NCI-H2171 (cell line): ENCODE measurements around the gene ART5.
"Not testable (repeated sequence)": the region's sequence is repeated elsewhere in the genome, so short reads cannot be mapped to it uniquely, and the experiment has no call there.

ENCODE experiments used
- DNase-seq: peaks from one replicate; lab custom pipeline; 2025; lab: John Stamatoyannopoulos, UW

ART5 gene

DNA sequence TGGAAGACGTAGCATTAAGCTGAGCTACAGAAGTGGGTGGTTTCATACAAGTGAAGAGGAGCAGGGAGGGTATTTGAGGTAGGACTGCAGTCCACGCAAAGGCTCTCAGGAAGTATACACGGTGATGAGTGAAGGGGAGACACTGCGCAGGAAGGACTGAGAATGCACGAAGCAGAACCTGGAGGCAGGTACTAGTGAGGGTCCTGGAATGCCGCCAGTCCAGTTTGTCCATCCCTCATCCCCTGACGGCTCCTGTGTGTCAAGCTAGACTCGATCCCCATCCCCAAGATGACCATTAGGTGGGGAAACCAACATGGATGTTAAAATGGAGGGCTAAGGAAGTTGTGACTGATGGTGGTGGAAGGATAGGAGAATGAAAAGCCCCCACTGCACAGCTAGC, 23.8 kb downstream of the ART5 start:
- DNase-seq: no peak

DNA sequence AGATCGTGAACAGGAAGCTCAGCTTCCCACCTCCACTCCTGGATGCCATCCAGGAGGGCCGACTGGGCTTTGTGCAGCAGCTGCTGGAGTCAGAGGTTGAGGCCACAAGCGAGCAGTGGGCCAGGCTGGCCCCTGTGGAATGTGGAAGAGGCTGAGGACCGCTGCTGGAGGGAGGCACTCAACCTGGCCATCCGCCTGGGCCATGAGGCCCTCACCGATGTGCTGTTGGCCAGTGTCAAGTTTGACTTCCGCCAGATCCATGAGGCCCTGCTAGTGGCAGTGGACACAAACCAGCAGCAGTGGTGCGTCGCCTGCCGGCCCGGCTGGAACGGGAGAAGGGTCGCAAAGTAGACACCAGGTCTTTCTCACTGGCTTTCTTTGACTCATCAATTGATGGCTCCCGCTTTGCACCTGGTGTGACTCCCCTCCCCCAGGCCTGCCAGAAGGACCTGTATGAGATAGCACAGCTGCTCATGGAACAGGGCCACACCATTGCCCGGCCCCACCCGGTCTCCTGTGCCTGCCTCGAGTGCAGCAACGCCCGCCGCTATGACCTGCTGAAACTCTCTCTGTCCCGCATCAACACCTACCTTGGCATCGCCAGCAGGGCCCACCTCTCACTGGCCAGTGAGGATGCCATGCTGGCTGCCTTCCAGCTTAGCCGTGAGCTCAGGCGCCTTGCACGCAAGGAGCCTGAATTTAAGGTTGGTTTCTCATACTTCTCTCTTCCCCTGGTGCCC, 24.9 kb downstream of the ART5 start:
- DNase-seq: no peak

DNA sequence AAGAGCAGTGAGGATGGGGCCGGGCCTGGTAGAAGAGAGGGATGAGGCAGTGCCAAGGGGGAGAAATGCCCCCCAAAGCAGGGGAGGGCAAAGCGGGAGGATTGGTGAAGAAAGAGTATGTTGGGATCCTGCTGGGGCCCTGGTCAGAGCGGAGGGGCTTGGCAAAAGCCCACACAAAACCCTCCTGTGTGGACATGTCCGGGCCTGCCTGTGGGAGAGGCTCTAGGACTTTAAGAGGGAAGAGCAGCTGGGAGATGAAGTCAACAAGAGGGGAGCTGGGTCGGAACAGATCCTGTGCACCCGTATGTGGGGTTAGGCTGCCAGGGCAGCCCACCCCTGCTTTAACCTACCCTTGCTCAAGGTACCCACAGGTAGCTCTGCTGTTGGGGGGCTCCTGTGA, 25.8 kb downstream of the ART5 start:
- DNase-seq: no peak

DNA sequence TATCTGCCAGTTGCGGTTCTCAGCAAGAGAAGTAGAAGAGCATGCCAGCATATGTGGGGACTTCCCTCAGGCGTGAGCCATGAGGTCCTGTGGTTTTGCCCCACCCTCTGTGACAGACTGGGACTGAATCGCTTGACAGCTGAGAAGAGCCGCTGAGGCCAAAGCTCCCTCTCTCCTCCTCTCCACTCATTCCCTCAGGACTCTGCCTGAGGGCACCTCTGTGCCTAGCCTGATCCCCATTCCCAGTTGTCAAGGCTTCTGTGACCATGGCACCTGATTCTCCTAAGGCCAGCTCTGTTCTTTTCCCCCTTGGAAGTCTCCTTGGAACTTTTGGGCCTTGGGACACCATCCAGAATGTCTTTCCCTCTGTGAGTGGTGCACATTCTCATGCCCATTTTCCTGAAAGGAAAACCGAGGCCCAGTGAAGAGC, 27.0 kb downstream of the ART5 start:
- DNase-seq: no peak

DNA sequence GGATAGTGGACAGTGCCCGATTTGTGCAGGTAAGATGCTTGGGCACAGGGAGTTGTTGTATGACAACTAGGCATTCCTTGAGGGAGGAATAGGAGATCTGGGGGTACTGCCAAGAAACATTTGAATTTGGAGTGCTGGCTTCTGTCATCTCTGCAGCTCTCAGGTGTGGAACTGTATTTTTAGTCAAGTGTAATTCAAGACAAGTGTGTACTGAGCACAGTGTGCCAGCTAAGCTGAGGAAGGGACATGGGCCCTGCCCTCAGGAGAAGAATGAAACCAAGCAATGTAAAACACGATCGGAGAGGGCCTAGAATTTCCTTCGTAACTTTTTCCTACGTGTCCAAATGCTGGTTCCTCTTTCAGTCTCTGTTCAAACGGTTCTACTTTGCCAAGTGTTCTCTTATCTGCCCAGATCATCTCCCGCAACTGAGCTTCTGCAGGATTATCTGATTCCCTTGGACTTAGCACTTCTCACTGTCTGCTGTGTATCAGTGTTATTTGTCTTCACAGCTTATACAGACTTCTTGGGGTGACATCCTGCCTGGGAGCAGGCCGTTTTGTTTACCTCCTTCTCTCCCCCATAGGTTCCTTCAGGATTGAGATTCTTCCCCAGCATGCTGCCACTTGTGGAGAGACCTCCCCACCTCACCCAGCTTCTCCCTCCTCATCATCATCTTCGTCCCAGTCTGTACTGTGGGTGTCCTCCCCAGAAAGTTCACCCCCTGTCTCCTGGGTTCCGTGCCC, 27.6 kb downstream of the ART5 start:
- DNase-seq: no peak

DNA sequence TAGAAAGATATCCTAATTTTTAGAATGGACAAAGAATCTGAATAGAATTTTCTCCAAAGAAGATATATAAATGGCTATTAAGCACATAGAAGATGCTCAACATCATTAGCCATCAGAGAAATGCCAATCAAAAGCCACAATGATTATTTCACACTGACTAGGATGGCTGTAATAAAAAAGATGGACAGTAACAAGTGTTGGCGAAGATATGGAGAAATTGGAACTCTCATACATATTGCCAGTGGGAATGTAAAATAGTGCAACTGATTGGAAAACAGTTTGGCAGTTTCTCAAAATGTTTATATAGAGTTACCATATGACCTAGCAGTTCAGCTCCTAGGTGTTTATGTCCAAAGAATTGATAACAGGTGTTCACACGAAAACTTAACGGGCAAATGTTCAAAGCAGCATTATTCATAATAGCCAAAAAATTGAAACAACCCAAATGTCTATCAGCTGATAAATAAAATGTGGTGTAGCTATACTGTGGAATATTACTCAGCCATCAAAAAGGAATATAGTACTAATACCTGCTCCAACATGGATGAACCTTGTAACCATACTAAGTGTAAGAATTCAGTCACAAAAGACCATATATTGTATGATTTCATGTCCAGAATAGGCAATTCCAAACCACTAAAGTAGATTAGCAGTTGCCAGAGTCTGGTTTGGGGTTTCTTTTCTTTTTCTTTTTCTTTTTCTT, 29.7 kb downstream of the ART5 start:
- DNase-seq: no peak

DNA sequence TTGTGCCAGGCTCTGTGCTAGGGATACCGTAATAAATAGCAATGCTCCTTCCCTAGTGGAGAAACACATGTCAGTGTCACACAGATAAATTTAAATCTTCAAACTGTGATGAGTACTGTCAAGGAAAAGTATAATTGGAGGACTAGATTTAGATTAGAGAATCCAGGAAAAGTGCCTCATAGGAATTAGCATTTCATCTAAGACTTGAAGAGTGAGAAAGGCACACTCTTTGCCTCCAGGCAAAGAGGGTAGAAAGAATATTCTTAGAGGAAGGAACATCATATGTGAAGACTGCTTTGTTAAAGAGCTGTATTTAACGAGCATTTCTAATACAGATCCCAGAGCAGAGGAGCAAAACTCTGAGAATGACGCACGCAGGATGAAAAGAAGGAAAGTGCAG, 30.9 kb downstream of the ART5 start:
- no peak for DNase-seq

DNA sequence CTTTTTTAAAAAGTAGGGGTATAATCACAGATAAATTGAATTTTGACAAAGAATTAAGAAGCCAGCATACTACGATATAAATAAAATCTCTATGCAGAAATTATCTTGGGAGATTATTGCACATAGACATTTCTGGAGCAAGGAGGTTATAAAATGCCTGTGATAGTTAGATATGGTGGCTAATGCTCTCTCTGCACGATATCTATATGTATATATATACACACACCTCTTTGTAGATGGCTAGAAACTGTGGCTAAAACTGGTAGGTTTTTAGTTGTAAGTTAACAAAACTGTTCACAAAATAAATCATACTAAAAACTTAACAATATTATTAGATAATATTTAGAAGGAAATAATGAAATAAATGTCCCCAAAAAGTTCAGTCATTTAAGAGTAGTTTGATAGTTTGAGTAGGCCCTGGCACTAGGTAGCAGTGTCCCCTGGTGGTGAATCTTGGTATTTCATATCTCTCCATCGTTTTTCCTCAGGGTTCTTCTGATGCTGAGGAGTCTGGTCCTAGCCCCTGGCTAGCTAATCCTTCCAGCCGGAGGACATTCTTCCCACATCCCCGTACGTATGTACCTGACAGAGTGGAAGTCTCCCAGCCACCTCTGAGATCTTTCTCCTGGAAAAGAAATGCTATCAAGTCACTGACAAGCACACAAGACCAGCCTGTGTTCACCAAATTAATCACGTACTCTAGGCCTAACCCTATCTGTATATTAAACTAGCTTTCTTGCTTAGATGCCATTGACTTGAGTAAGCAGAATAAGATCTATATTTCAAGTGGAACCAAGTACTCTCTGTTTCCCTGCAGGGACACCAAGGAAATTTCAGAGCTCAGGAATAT, 32.2 kb downstream of the ART5 start:
- no peak for DNase-seq

DNA sequence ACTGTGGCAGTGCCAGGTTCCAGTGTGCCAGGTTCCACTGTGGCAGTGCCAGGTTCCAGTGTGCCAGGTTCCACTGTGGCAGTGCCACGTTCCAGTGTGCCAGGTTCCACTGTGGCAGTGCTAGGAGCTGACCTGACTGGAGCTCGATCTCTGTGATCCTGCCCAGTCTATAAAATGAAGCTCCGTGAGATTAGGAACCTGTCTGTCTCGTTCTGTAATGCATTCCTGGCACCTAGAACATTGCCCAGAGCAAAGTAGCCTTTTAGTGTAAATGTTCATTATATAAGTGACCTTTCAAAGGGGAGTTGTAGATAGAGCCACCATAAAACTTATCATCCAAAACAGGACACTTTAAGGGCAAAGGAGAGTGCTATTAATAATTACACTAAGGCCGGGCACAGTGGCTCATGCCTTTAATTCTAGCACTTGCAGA, 36.0 kb downstream of the ART5 start:
- no peak for DNase-seq

DNA sequence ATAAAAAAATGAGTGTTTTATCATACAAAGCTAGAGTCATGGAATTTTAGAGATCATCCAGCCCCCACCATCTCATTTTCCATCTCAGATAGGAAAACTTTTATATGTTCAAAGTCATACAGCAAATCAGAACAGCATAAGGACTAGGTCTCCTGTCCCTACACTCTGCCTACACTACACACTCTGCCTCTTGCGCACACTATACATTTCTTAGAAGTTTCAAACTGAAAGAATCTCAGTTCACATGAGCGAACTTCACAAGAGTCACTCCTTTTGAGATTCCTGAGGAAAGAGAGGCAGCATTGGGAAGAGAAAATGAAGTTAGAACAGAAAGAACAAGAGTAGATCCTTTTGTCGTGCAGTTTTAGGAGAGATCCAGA, 36.5 kb downstream of the ART5 start:
- DNase-seq: no peak

DNA sequence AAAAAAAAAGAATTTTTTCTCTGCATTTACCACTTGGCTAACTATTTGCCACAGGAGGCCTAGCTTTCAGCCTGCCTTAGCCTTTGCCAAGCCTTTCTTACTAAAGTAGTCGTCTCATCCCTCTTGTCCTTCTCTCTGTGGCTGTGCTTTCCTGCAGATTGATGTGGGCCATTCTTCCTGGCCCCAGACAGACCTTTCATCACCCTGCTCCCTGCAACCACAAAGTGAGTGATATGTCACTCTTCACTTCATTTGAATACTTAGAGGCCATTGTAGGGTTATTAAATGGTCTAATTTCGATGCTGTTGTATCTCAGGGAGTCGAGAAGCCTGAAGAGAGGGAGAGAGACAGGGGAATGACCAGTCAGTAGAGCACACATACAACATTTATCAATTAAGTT, 37.6 kb downstream of the ART5 start:
- DNase-seq: no peak

DNA sequence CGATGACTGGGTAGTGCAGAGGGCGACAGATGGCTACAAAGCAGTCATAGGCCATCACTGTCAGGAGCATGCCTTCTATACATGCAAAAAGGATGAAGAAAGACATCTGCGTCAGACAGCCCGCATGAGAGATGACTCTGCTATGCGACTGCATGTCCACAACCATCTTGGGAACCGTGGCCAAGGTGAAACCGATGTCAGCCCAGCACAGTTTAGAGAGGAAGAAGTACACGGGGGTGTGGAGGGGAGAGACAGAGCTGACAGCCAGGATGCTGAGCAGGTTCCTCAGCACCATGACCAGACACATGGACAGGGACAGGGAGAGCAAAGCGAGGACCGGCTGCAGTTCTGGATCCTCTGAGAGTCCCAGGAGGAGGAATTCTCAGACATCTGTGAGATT, 41.6 kb downstream of the ART5 start:
- not testable (repeated sequence) for DNase-seq

DNA sequence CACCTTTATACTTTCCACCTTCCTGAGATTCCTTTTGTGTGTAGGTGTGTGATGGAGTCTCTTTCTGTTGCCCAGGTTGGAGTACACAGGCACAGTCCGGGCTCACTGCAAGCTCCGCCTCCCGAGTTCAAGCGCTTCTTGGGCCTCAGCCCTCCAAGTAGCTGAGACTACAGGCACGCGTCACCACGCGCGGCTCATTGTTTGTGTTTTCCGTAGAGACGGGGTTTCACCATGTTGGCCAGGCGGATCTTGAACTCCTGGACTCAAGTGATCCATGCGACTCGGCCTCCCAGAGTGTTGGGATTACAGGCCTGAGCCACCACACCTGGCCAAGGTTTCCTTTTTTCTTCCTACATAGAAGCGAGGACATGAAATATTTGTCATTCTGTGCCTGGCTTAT, 44.0 kb downstream of the ART5 start:
- not testable (repeated sequence) for DNase-seq

DNA sequence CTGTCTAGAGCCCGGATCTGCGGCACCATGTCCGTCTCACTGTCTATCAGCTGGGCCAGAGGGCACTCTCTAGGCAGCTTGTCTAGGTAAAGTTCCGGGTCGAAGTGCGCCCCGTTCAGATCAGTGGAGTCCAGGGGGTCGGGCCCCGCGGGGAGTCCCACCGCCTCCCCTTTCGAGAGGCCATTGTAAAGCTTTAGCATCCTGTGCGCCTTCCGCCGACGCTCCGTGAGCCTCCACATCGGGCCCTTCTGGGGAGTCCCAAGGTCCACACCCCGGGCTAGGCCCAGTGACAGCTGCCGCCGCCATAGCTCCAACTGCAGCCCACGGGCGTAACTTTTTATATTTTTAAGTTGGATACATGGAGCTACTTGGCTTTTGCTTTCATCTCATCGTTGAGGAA, 50.5 kb downstream of the ART5 start:
- DNase-seq: not testable (repeated sequence)

DNA sequence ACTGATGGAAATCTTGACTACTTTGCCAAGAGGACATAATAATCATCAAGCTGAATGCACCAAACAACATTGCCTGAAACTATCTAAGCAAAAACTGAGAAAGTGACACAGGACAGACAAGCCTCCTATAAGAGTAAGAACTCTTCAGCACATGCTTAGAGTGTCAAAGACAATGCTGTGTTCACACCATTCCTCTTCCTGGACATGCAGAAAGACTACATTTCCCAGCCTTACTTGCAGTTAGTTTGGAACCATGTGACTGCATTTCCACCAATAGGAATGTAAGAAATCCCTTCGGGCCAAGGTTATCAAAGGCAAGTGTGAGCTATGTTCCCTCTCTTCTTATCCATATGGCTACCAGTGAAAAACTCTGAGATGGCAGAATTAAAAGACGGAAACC, 51.6 kb downstream of the ART5 start:
- not testable (repeated sequence) for DNase-seq

DNA sequence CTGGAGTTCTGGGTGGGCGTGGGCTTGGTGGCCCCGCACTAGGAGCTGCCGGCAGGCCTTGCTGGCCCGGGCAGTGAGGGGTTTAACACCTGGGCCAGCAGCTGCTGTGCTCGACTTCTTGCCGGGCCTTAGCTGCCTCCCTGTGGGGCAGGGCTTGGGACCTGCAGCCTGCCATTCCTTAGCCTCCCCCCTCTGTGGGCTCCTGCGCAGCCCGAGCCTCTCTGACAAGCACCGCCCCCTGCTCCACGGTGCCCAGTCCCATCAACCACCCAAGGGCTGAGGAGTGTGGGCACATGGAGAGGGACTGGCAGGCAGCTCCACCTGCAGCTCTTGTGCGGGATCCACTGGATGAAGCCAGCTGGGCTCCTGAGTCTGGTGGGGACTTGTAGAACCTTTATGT, 53.0 kb downstream of the ART5 start:
- not testable (repeated sequence) for DNase-seq
